GM12891 (cell line): ENCODE results near the gene PDGFB.

Source experiments
- PAX5 ChIP-seq: IDR thresholded peaks from 2 replicates; pipeline ENCODE4 v1.6.1; 2011; ENCODE audit warnings: low read length, moderate library complexity, mild to moderate bottlenecking; ENCODE audit not compliant: insufficient read depth, severe bottlenecking
- POLR2A ChIP-seq: IDR thresholded peaks from 2 replicates; pipeline ENCODE4 v1.6.1; 2011; ENCODE audit warnings: low read depth, low read length, control low read depth
- POLR2AphosphoS5 ChIP-seq: IDR thresholded peaks from 2 replicates; pipeline ENCODE4 v1.6.1; 2011; ENCODE audit warnings: low read depth, low read length, control low read depth
- SPI1 ChIP-seq: IDR thresholded peaks from 2 replicates; pipeline ENCODE4 v1.6.1; 2011; ENCODE audit warnings: low read depth, low read length, control low read depth
- TAF1 ChIP-seq: IDR thresholded peaks from 2 replicates; pipeline ENCODE4 v1.6.1; 2011; ENCODE audit warnings: low read depth, low read length, control low read depth

DNA sequence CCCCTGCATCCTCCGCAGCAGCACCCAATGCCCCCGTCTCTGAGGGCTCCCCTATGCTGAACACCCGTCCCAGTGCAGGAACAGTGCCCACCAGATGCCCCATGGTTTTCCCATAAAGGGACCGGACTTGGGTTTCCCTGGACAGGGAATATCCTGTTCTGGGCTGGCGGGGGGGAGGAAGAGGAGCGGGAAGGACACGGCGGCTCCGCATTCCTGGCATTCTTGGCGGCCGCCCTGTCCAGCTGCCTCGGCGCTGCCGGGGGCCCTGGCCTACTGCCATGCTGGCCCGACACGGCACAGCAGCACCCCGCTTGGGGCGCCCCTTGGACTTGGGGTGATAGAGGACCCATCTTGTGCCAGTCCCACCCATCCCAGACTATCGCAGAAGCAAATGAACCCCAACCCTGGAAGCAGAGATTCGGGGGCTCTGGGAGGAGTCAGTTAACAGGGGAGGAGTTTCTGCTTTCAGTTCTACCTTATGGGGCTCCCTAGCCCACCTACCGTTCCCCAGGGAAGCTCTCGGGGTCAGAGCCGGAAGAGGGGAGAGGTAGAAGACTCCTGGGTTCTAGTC, 68.6 kb downstream of the PDGFB start:
- TF ChIP-seq POLR2A (no peak), POLR2AphosphoS5 (no peak), PAX5 (no peak), TAF1 (no peak), SPI1 (no peak)
